HT-29 (cell line): ENCODE measurements around the gene GLB1L. TPM values are rescaled to one million over a fixed set of nuclear protein-coding genes. Genes with fewer than 3 reads are reported as not detected.

Experiments used
- DNase-seq: peaks from one replicate; pipeline ENCODE4 v3.0.0-alpha.2; 2015; ENCODE audit warnings: low spot score
- total RNA-seq: library from RNA; depleted of rRNA; stranded (reverse); fragments of >200 nt; shearing (Covaris generic); gene quantifications from 2 replicates; pipeline ENCODE4 v1.2.3, GENCODE V29; 2014

GLB1L gene
- total RNA-seq, 1 experiment from 2014 or later, result 10.0 TPM

DNA sequence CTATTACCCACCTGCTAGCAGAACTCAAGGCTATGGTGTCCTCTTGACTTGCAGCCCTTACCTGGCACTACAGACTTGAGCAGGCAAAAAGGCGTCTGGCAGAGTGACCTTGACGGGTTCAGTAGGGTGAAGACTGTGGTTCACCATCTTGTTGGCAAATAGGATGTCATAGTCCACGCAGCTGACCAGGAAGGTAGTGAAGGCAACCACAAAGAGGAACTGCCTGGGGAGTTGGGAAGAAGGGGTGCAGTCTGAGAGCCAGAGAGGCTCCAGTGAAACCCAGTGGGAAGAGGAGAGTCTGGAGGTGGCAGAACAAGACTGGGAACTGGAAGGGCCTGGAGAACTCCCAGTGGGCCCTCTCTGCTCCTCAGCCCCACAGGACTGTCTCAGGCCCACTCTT is 19.9 kb downstream of the GLB1L start:
- no peak for DNase-seq

DNA sequence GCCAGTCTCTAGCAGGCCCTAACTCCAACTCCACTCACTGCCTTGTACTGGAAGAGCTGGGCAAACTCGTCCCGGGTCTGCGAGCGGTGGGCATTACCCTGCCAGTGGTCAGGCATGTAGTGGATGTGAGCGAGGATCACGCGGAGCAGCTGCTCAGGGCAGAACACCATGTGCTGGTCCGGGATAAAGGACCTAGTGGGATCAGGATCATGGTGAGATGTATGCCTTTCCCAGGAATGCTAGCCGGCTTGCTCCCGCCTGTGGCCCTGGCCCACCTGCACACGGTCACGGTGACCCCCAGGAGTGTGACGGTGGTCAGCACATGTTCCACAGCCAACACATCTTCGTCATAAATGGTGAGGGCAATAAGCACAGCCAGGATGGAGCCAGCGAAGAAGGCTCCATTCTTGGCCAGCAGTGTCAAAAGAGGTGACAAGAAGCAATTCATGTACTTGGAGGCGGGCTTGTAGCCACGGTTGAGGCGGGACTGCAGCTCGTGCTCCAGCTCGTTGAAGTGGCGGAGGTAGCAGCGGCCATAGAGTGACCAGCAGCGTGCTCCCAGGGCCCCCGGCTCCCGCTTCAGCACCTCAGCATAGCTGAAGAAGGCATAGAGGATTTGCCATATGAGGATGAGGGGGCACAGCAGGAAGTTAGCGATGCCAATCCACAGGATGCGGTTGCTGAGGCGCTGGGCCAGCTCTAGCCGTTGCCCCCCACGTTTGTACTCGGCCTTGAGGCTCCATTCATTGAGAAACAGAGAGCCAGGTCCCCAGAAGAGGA is 21.2 kb downstream of the GLB1L start:
- no peak for DNase-seq

DNA sequence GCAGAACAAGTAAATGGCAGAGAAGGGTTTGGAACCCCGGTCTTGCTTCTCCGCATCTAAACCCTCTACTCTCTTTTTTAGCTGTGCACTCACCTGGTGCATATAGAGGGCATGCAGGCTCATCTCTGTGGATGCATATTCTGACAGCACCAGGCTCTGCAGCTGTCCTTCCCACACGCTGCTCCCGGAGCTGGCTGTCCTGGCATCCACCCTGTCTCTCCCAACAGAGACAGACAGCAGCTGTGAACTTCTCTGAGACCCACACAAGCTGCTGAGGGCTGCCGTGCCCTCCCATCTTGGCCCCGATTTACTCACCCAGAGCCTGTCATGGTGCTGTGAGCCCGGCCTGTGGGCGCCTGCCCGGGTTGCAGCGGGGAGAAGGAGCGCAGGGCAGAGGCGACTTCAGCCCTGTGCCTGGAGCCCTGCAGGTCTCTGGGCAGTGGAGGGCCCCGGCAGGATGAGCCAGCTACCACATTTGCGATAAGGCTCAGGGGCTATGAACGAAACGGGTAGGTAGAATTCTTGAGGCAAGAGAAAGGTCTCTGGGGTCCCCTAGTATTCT is 23.2 kb downstream of the GLB1L start:
- DNase-seq, result no peak

DNA sequence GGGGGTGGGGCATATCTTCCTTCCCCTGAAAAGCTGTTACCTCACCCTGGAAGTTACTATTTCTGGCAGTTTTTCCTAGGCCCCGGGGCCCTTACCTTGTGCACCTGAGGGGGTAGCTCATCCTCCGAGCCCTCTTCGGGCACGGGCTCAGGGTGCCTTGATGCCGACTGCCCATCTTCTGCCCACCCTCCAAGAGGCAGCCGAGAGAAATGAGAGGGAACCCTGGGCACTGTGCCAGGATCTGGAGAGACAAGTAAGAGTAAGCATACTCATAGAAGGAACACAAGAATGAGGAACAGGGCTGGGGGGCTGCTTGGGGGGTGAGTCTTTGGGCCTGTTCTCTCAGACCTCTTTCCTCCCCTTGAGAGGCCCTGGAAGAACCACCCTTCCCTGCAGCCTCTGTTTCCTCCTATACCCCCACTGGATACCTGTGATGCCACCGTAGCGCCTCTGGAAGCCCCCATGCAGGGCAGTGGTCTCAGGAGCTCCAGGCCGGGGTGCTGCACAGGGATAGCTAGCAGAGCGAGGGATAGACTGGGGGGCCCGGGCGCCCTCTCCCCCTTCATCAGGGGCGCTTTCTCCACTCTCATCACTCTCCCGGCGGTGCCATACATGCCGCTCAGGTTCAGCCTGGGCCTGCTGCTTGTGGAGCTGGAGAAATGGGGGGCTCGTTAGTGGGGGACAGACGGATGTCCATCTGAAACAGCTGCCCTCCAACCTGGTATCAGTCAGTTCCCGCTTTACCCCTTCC is 24.4 kb downstream of the GLB1L start:
- DNase-seq, result no peak

DNA sequence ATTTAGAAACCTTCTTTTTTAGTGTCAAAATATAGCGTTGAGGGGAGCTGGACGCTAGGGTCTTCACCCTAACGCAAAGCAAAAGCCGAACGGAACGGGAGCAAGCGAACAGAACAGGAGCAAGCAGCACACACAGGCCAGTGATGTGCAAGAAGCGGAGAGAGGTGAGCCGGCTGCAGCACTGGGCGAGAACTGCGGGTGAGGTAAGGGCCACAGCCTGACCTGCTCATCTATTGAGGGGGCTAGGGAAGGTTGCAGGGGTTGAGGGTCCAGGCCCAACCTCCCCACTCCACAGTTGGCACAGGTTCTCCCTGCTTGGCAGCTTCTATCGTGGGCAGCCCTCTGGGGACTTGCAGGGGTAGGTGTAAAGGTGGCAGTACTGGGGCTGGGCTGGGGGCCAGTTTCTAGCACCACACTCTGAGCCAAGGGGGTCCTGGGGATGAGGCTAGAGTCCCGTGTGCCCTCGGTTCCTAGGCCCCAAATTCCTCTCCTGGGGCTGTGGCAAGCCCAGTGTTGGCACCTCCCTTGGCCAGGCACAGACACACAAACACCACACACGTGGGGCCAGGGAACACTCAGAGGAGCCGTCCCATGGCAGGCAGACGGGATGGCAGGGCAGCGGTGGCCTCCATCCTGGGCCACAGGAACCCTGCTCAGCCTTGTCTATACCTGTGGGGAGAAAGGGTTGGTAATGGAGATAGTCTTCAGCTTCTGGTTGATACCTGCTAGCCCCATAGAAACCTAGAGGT is 25.3 kb downstream of the GLB1L start:
- DNase-seq, result no peak

DNA sequence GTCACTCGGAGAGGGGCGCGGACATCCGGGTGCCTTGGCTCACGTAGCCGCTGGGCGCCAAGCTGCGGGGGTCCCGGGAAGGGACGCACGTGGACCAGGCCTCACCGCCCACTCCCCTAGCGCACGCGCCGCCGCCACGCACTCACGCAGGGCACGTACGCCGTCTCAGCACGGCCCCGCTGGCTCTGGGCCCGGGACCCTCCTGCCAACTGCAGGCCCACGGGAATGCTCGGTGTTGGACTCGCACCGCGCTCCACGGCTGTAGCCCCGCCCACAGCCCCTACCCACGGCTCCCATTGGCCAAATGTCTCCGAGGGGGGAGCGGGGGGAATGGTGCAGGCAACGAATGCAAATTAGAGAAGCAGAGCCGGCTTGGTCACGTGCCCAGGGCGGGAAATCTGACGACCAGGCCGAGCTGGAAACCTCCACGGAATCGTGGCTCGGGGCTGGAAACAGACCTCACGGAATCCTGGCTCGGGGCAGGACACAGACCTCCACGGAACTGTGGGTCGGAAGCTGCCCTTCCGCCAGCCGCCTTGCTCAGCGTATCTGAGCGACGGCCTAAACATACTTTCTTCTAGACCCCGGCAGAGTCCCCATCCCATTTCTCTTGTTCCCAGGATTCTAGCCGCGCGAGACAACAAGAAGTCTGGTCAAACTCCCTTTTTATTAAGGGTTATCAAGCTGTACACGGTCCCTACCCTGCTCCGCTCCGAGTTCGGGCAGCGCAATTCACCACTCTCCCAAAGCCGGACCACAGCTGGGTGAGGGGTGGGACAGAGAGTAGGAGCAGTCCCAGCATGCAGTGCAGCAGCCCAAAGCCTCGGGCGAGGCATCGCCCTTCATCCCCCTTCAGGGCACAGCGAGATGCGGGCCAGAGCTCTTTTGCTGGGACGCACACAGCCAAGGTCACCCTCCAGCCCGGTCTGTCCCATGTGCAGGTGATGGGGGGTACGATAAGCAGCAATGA is 26.2 kb downstream of the GLB1L start, which contains the start of gene ABCB6:
TSS of gene ABCB6 (minus strand) at position 227 of the 970 bp plus-strand sequence. CDS start 285 bp downstream, outside the sequence.
- DNase-seq, result peak; percentile 89

DNA sequence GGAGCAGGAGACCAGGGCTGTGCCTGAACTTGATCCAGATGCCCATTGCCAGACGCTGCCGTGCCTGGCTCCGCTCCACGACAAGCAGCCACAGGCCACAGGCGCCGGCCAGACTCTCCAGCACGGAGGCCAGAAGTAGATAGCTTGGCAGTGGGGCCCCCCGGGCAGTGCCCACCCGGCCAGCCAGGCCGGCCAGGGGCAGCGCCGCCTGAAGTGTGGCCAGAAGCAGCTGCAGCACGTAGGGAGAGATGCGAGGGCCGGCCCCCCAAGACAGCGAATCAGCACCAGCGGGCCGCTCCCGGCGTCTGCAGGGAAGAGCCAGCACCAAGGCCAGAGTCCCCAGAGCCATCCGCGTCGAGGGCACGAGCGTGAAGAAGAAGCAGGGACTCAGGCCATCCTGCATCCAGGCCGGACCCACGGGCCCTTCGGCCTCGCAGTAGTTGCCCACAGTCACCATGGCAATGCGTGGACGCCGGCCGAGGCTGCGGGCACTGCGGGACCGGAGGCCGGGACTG is 27.0 kb downstream of the GLB1L start:
- peak; percentile 72 for DNase-seq

DNA sequence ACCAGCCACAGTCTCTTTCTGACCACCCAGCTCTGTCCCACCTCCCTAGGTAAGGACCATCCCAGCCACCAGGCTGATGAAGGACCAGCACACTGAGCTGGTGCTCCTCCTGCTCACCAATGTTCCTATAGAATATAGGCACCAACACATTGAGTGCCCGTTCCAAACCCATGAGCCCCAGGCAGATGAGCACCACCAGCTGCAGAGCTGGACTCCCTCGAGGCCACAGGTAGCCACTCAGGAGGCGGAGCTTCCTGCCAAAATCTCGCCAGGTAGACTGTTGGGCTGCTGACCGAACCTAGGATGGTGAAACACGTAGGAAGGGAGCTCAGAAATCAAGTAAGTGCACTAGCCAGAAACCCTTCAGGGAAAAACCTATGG is 28.7 kb downstream of the GLB1L start:
- DNase-seq, result no peak

DNA sequence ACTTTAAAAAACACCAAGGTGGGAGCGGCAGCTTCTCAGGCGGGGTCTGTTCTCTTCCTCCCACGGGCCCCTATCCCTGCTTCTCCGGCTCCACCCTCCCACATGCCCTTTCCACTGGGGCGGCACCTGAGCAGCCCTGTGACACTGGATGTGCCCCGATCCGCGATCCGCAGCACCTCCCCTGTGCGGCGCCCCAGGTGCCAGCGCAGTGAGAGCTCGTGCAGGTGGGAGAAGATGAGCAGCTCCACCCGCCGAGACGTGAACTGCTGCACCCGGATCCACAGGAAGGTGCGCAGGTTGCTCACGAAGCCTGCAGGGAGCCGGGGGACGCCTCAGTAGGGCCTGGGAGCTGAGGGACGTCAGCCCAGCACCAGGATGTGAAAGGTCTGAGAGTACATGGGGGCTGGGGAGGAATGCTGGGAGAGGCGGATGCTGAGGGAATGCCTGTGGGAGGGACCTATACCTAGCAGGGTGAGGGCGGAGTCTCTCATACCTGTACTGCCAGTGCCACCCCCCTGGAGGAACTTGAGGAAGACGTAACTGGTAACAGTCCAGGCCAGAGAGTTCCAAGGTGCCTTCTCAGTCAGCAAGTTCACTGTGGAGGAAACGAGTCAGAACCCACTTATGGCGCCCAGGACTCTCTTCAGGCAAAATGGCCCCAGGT is 29.2 kb downstream of the GLB1L start:
- peak; percentile 76 for DNase-seq

DNA sequence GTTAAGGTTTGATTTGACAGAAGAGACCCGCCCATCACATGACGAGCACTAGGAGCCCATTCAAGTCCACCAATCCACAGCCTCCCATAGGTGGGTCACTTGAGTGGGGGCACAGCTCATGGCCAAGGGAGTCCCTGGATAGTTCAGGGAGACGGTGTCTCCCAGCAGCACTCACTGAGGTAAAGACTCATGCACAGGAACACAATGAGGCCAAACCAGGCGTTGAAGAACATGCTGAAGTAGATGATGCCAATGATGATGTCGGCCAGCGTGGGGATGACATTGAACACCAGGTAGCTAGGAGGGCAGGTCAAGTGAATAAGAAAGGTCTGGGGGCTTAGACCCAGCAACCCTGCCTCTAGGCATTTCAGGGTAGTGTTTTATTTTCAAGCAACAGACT is 30.5 kb downstream of the GLB1L start:
- no peak for DNase-seq

DNA sequence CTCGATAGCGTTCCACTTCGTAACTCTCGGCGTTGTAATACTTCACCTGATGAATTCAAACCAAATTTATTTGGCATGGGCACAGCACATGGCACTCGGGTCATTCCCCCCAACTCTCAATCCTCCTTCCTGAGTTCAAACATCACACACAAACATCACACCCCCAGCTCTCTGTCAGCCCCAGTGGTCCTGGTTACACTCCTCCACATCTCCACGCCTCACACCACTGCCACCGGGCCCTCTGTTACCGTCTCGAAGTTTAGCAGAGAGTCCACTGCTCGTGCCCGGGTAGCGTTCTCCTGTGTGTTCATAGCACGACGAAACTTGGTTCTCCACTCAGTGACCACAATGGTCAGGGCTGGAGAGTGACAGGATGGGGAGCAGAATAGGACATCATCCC is 31.1 kb downstream of the GLB1L start:
- no peak for DNase-seq

DNA sequence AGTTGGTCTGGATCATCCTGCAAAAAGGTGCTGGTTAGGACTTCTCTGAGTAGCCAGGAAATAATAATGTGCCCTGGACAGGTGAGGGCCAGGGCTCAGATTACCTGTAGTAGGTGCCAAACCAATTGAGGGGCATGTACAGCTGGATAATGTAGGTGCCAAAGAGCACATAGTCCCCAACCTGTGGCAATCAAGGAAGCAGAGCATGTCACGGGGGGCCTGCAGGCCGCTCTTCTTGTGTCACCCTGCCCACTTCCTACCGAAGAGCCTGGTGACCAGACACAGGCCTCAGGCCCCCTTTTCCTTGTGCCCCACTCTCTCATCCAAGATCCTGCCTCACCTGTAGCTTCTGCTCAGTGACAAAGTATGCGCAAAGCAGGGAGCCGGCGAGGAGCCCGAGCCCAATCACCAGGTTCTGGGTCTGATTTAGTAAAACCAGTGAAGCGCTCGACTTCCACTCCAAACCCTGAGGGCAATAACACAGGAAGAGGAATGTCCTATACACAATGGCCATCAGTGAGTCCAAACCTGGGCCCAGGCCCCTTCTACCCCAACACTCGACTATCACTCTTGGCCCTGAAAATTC is 31.7 kb downstream of the GLB1L start:
- no peak for DNase-seq

DNA sequence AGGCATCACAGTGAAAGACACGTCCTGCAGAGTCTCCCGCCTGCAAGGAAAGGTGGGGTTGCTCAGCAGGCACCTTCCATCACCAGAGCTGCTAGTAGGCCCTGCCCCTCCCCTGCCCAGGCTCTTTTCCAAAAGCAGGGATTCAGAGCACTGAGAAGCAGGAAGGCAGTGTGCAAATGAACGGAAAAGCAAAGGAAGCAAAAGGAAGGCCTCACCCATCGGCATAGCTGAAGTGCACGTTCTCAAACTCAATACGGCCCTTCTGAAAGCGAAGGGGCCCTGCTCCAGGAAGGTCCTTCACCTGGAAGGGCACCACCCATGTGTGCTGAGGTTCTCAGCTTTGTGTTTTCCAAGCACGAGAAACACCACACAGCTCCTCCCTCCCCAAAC is 32.2 kb downstream of the GLB1L start:
- DNase-seq, result no peak

DNA sequence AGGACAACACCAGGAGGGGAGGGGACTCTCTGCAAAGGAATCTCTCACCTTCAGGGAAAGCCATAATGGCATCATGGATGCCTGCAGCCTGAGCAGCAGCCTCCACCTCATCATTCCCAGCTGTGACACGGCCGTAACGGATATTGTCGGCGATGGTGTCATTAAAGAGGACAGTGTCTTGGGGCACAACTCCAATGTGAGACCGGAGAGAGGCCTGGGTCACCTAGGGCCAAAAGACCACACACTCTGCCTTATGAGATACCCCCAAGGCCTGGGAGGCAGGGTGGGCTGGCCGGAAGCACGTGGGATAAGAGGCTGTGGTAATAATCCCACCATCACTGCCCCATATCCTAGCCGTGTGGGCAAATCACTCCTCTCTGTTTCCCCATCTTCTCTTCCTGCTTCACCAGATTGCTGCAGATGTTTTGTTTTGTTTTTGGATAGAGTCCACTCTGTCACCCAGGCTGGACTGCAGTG is 34.3 kb downstream of the GLB1L start:
- DNase-seq, result no peak

DNA sequence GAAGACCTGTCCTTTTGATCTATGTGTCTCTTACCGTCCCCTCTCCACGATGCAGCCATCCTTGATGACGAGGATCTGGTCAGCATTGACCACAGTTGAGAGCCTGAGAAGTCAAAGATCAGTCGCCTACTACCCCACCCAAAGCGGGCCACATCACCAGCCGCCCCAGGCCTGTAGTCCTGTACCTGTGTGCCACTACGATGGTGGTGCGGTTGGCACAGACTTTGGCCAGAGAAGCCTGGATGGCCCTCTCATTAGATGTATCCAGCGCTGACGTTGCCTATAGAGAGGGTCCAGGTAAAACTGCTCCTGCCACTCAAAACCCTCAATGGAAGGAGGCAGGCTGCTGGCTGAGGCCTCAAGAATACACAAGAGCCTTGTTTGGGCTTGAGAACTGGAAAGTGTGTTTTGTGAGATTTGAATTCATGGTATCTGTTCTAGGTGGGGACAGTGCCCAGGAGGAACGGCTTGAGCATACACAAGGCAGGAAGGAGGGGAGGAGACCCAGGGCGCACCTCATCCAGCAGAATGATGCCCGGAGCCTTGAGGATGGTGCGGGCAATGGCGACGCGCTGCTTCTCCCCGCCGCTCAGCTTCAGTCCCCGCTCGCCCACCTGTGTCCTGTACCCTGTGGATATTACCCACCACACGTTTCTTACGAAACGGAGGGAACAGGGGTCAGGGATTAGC is 34.9 kb downstream of the GLB1L start:
- DNase-seq, result no peak

DNA sequence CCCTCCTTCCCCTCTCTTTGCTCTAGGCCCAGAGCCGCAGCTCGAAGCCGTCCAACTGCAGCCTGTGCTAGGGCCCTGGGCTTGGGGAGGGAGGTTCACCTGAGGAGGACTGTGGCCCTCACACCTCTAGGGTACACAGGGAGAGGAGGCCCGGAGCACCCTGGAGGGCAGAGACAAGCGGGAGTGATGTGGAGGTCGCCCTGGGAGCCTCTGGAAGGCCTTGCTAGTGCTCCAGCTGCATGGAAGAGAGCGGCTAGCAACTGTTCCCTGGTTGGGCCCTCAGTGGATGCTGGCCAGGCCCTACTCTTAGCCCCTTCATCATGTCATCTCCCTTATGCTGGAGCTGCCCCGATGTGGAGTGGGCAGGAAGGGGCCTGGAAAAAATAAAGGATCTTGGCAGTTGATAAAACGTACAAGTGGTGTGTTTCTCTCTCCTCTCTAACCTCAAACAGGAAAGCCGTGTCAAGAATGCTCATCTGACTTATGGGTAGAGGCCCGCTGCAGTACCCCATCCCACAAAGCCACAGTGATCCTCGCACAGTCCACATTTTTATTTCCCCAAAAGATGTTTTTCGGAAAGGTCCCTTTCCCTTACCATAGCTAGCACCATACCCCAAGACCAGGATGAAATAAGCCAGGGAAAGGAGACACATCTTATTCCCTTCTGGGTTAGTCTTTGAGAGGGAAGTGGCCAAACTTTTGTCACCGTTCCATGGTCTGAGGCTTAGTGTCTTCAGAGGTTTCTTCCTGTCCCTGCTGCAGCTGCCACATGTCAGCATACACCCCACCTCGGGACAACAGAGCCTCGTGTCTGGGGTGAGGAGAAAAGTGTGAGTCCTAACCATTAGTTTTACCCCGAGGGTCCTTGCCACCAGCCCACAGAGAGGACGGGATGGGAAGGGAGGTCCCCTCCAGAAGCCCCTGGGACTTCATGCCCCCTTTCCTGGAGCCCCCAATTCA is 35.7 kb downstream of the GLB1L start:
- no peak for DNase-seq

DNA sequence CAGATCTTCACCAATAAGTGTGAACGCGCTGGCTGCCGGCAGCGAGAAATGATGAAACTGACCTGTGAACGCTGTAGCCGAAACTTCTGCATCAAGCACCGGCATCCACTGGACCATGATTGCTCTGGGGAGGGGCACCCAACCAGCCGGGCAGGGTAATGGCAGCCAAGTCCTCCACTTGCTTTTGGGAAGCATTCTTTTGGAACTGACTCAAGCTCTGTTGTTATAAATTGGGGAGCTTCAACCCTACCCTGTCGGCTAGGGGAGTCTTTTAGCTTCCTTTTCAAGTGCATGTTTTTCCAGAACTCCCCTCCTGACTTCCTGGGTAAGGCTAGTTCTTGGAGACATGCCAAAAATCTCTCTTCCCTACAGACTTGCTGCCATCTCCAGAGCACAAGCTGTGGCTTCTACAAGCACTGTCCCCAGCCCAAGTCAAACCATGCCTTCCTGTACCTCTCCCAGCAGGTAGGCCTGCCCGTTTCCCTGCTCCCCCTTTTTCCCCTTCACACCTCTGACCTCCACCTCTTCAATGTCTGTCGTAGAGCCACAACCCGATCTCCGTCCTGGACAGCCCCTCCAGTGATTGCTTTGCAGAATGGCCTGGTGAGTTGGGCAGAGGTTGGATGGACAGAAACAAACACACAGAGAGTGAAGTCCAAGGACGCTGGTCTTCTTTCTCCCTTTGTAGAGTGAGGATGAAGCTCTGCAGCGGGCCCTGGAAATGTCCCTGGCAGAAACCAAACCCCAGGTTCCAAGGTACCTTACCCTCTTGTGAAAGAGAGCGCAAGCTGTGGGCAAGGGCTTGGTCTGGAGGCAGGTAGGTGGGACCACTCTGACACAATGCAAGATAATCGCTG is 37.1 kb downstream of the GLB1L start:
- DNase-seq, result peak; percentile 46
